GM12878 (cell line): ENCODE measurements around the gene SHB. TPM values are rescaled to one million over a fixed set of nuclear protein-coding genes. Genes with fewer than 3 reads are reported as not detected.

ENCODE experiments used
- BCLAF1 ChIP-seq: fragments of 450-650 bp; IDR thresholded peaks from 2 replicates; pipeline ENCODE4 v1.6.1; 2017; ENCODE audit warnings: antibody characterized with exemption, mild to moderate bottlenecking, moderate library complexity
- ESRRA ChIP-seq: IDR thresholded peaks from 2 replicates; pipeline ENCODE4 v1.6.1; 2012; ENCODE audit warnings: mild to moderate bottlenecking, low read length, improper control_type of control experiment
- FOS ChIP-seq: IDR thresholded peaks from 3 replicates; pipeline ENCODE4 v1.6.1; 2011; ENCODE audit warnings: borderline replicate concordance; ENCODE audit not compliant: insufficient read length; ENCODE audit errors: extremely low read depth
- HSF1 ChIP-seq: fragments of 150-350 bp; IDR thresholded peaks from 2 replicates; pipeline ENCODE4 v1.6.1; 2014; ENCODE audit warnings: mild to moderate bottlenecking, low read depth, low read length
- IRF3 ChIP-seq: fragments of 450-650 bp; IDR thresholded peaks from 2 replicates; pipeline ENCODE4 v1.6.1; 2014; ENCODE audit warnings: mild to moderate bottlenecking
- JUNB ChIP-seq: IDR thresholded peaks from 2 replicates; pipeline ENCODE4 v1.6.1; 2016; ENCODE audit warnings: antibody characterized with exemption, mild to moderate bottlenecking
- MLLT1 ChIP-seq: fragments of 450-650 bp; IDR thresholded peaks from 2 replicates; pipeline ENCODE4 v1.6.1; 2016; ENCODE audit warnings: mild to moderate bottlenecking
- NBN ChIP-seq: fragments of 450-650 bp; IDR thresholded peaks from 2 replicates; pipeline ENCODE4 v1.6.1; 2016
- NR2F1 ChIP-seq: fragments of 450-650 bp; conservative IDR thresholded peaks from 2 replicates; pipeline ENCODE4 v1.6.1; 2017; ENCODE audit warnings: mild to moderate bottlenecking
- POLR2AphosphoS2 ChIP-seq: IDR thresholded peaks from 2 replicates; pipeline ENCODE4 v1.6.1; 2011; ENCODE audit warnings: low read depth, mild to moderate bottlenecking, low read length, improper control_type of control experiment, moderate library complexity
- PRDM15 ChIP-seq: fragments of 450-650 bp; formaldehyde crosslinking; IDR thresholded peaks from 2 replicates; pipeline ENCODE4 v1.4.0; 2020; ENCODE audit warnings: mild to moderate bottlenecking, moderate library complexity
- RAD51 ChIP-seq: fragments of 450-650 bp; IDR thresholded peaks from 2 replicates; pipeline ENCODE4 v1.6.1; 2016; ENCODE audit warnings: moderate library complexity, mild to moderate bottlenecking, inconsistent platforms
- SMAD1 ChIP-seq: fragments of 450-650 bp; IDR thresholded peaks from 2 replicates; pipeline ENCODE4 v1.6.1; 2018; ENCODE audit warnings: mild to moderate bottlenecking, low read depth; ENCODE audit not compliant: partially characterized antibody
- SMC3 ChIP-seq: IDR thresholded peaks from 2 replicates; pipeline ENCODE4 v1.6.1; 2011; ENCODE audit warnings: low read length, improper control_type of control experiment, borderline replicate concordance
- TBL1XR1 ChIP-seq: IDR thresholded peaks from 2 replicates; pipeline ENCODE4 v1.6.1; 2012; ENCODE audit warnings: low read depth, low read length, improper control_type of control experiment
- TCF3 ChIP-seq: IDR thresholded peaks from 2 replicates; pipeline ENCODE4 v1.6.1; 2012; ENCODE audit warnings: low read depth, mild to moderate bottlenecking, low read length, borderline replicate concordance; ENCODE audit not compliant: insufficient read depth
- USF1 ChIP-seq: IDR thresholded peaks from 2 replicates; pipeline ENCODE4 v1.6.1; 2011; ENCODE audit warnings: borderline replicate concordance, low read depth, mild to moderate bottlenecking, moderate library complexity, mixed read lengths, low read length; ENCODE audit not compliant: insufficient read depth; ENCODE audit errors: extremely low read length
- WRNIP1 ChIP-seq: IDR thresholded peaks from 2 replicates; pipeline ENCODE4 v1.6.1; 2011; ENCODE audit warnings: low read depth, low read length, improper control_type of control experiment, borderline replicate concordance
- YY1 ChIP-seq: IDR thresholded peaks from 2 replicates; pipeline ENCODE4 v1.6.1; 2011; ENCODE audit warnings: low read depth, mild to moderate bottlenecking, low read length
- ZSCAN29 ChIP-seq: fragments of 450-650 bp; IDR thresholded peaks from 2 replicates; pipeline ENCODE4 v1.6.1; 2017; ENCODE audit warnings: mild to moderate bottlenecking, moderate library complexity
- polyA plus RNA-seq, 11 experiments: library from polyadenylated mRNA; depleted of rRNA in 4 of 11; unstranded in 6 of 11; stranded (reverse) in 5 of 11; fragments of >200 nt; fragmentation: Nextera tagmentation in 4 of 11; fragmentation: Illumina TruSeq in 1 of 11; extraction: Ambion mirVana in 4 of 11; extraction: Trizol in 1 of 11; gene quantifications; 1 replicate in 1 of 11; 2 replicates in 10 of 11; pipeline versions ENCODE4 v1.2.1 to v1.2.3, GENCODE V29; 2011 to 2016; ENCODE audit warnings: inconsistent platforms in 2 of 11, missing spikeins in 2 of 11, low read depth in 1 of 11
- total RNA-seq, 4 experiments: library from RNA; depleted of rRNA in 3 of 4; stranded (reverse); fragments of >200 nt in 3 of 4; fragmentation: Illumina TruSeq in 1 of 4; extraction: Trizol in 1 of 4; gene quantifications; 2 replicates each; pipeline versions ENCODE4 v1.2.1 to v1.2.3, GENCODE V29; 2013 to 2021

Gene SHB
- total and polyA plus RNA-seq, 10 of the 15 experiments (the other 5 are each of a cell fraction or from before 2014, with no cell fraction given) = 0.29 to 6.2 (median 1.3) TPM

- no peak for TF ChIP-seq PRDM15 (CRISPR knock-in tag)
- TF ChIP-seq TBL1XR1 = no peak
- TF ChIP-seq TCF3 = no peak
- no peak; the same call in 1 of the 2 replicates for TF ChIP-seq NBN
- TF ChIP-seq ESRRA = no peak
- TF ChIP-seq FOS = no peak
- TF ChIP-seq RAD51 = 0 out of 2 replicates have a peak, but pooled peaks have one; percentile 27
- no peak for TF ChIP-seq YY1
- no peak for TF ChIP-seq SMC3
- no peak for TF ChIP-seq BCLAF1
- TF ChIP-seq HSF1 = no peak
- no peak for TF ChIP-seq USF1
- TF ChIP-seq IRF3 = no peak
- TF ChIP-seq MLLT1 = no peak; the same call in 1 of the 2 replicates
- no peak for TF ChIP-seq POLR2AphosphoS2
- TF ChIP-seq SMAD1 = no peak
- TF ChIP-seq JUNB = no peak
- peak; percentile 71 for TF ChIP-seq NR2F1
- no peak for TF ChIP-seq ZSCAN29
- TF ChIP-seq WRNIP1 = no peak
Measured at GRCh38 chr9:38107405-38107804, 38.4 kb upstream of the SHB start (continued).
